Measurements from ENCODE around the gene MPP4.

MPP4 gene

DNA sequence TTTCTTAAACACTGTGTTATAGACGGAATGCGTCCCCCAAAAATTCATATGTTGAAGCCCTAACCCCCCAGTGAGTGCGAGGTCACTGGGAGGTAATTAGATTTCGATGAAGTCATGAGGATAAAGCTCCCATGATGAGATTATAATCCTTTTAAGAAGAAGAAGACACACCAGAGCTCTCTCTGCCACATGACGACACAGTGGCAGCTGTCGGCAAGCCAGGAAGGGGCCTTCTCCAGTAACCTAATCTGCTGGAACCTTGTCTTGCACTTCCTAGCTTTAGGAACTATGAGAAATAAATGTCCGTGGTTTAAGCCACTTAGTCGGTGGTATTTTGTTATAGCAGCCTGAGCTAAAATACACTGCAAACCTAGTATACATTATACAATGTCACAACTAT, 67.4 kb downstream of the MPP4 start:
- no peak for DNase-seq (ENCODE audit: low read depth in 2 of 3, low spot score in 1 of 3)

DNA sequence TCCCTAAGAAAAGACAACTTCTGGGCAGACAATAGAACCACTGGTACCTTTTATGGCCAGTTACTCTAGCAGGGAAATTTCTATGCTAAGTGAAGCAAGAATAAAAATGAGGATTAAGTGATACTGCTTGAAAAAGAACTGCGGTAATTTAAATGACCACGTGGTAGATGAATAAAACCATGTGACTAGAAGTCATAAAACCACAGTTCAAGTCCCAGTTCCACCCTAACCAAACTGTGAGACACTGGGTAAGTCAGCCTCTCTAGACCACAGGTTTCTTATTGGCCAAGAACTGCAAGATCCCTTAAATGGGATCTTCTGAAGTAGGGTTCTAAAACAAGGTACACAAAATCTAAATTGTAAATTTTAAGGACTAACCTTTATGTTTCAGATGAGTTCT, 67.9 kb downstream of the MPP4 start:
- no peak for DNase-seq (ENCODE audit: low read depth in 2 of 3, low spot score in 1 of 3)

- DNase-seq (ENCODE audit: low read depth in 2 of 3, low spot score in 1 of 3), result no peak
Observed at GRCh38 chr2:201628545-201628944, 69.9 kb downstream of the MPP4 start.

DNA sequence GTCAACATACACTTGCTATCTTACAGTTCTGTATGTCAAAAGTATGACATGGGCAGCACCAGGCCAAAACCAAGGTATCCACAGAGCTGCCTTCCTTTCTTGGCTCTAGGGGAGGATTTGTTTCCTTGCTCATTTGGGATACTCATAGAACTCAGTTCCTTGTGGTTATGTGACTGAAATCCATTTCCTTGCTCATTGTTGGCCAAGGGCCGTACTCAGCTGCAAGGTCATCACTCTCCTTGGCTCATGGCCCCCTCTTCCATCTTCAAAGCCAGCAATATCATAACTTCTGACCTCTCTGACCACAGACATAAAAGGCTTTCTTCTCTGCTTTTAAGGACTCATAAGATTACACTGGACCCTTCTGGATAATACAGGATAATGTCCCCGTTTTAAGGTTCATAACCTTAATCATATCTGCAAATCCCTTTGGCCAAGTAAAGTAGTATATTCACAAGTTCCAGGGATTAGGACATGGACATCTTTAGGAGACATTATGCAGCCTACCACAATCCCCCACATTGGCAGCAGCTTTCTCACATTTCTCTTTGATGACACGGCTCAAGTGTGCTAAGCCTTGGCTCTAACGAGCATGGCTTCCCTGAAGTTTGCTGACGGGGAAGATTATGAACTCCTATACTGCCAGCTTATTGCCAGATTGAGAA, 76.0 kb downstream of the MPP4 start:
- no peak for DNase-seq (ENCODE audit: low read depth in 2 of 3, low spot score in 1 of 3)

DNA sequence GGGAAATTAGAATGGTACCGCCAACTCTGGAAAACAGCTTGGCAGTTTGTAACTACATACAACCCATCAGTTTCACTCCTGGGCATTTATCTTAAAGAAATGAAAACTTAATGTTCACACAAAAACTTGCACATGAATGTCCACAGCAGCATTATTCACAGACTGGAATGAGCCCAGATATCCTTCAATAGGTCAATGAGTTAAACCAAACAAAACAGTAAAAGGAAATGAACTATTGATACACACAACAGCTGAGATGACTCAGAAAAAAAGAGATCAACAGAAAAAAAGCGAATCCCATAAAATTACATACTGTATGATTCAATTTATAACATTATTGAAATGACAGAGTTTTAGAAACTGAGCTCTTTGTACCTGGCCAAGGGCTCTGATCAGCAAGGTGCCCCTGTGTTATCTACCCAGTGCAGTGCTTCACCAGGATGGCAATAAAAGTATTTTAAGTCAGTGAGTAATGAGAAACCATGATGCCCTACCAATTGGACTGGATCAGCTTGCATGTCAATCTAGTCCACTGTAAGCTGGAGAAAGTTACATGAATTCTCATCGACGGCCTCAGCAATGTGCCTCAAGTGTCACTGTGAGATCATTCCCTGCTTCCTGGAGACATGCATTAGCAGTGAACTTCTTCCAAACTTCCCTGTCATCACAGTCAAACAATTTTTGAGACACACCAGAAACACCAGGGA, 77.0 kb downstream of the MPP4 start:
- no peak for DNase-seq (ENCODE audit: low read depth in 2 of 3, low spot score in 1 of 3)

- no peak for DNase-seq (ENCODE audit: low read depth in 2 of 3, low spot score in 1 of 3)
Observed at GRCh38 chr2:201618744-201619662, 79.4 kb downstream of the MPP4 start.

DNA sequence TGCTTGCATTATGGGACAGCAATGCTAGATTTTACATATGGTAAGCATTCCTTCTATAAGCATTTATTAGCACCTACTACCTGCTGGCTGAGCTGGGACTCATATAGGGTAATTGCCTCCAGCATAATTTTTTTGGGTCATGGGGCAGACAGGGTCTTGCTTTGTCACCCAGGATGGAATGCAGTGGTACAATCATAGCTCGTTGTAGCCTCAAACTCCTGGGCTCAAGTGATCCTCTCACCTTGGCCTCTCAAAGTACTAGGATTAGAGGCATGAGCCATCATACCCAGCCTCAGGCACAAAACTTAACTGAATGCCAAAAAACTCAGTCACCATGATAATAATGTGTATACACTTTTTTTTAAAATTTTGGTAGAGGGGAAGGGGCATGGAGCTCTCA, 90.4 kb downstream of the MPP4 start:
- no peak for DNase-seq (ENCODE audit: low read depth in 2 of 3, low spot score in 1 of 3)

GRCh38 chr2:201607568-201607967, 90.9 kb downstream of the MPP4 start:
- DNase-seq (ENCODE audit: low read depth in 2 of 3, low spot score in 1 of 3), result no peak

DNA sequence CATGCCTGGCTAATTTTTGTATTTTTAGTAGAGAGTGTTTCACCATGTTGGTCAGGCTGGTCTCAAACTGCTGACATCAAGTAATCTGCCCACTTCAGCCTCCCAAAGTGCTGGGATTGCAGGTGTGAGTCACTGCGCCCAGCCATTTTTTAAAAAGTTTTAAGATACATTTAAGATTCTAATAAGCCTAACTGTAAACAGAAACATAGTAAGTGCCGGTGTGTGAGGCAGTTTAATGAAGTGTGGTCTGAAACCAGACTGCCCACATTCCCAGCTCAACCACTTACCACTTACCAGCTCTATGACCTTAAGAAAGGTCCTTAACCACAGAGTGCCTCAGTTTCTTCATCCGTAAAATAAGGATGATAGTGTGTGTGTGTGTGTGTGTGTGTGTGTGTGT, 97.5 kb downstream of the MPP4 start:
- DNase-seq (ENCODE audit: low read depth in 2 of 3, low spot score in 1 of 3), result no peak

DNA sequence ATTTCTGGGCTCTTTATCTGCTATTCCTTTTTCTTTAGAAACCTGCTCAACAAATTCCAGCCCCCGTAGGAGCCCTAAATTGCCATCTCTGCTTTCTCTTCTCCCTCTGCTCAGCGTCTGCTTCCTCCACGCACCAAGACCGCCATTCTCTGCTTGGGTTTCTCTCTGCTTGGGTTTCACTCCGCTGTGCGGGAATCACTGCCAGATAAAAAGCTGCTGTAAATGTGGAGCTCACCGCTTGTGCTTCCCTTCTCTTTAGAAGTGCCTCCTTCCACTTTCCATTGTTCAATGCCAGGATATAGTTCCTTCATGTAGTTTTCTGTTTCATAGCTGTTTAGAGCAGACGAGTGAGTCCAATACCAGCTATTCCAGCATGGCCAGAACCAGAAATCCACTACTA, 101.0 kb downstream of the MPP4 start:
- DNase-seq (ENCODE audit: low read depth in 2 of 3, low spot score in 1 of 3), result no peak

Data from stimulated activated CD4-positive, alpha-beta T cell treated with anti-CD3 and anti-CD28 coated beads, Interleukin-12 subunit alpha, Interleukin-12 subunit beta, amount 100 ng/mL, for 48 hours (primary cell).